ENCODE measurements around the gene BCR. TPM values are rescaled to one million over a fixed set of nuclear protein-coding genes. Genes with fewer than 3 reads are reported as not detected.
A peak's percentile ranks its signal among the peaks of the same experiment; 100 is the strongest.

Gene BCR
- total and polyA plus RNA-seq, 2 of the 13 experiments (the other 11 are each of a cell fraction or from before 2014, with no cell fraction given) = 19.9 to 33.6 TPM

DNA sequence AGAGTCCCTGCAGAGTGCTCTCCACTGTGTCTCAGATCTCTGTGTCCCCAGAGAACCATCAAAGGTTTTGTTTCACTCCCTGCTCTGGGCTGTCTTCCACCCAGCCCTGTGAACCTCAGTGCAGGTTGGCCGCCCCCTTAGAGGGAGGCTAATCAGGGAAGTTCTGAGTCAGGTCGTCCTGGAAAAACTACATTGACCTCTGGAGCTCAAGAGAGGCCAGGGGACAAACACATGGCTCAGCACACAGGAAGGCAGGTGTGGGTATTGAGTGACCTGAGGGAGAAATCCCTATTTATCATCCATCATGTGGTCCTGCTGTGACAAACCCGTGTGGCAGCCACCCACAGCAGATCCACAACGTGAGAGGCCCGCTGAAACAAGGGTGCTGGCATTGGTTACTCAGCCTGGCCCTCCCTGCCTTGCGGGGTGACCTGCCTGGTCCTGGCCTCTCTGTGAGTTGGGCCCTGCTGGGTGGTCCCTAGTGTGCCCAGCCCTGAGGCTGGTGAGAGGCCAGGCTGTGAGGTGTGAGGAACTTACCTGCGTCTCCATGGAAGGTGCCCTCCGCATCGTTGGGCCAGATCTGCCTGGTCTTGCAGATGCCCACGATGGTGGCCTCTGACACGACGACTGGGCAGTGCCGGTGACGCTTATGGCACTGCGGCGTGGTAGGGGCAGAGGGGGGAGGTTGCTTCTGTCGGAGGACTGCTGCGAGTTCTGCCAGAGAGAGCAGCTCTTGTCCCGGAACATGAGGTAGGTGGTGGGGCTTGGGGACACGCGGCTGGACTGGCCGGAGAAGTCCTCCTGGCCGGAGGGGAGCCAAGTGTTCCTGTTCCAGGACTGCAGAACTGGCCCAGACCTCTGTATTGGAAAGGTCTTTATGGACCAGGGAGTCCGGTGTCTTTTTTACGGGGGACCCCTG is 669 bp upstream of the BCR start (continued):
- TF ChIP-seq GLI4 (CRISPR knock-in tag; IDR thresholded peaks at IDR 0.05; ENCODE audit: borderline replicate concordance) (no peak), NR3C1 (CRISPR knock-in tag; IDR thresholded peaks at IDR 0.05) (no peak), ZNF350 (CRISPR knock-in tag; IDR thresholded peaks at IDR 0.05; ENCODE audit: borderline replicate concordance, low read depth) (peak; percentile 45; the same call in 1 of the 2 replicates), ZNF546 (CRISPR knock-in tag; conservative IDR thresholded peaks at IDR 0.05) (0 out of 2 replicates have a peak, but pooled peaks have one; percentile 46), ZNF382 (CRISPR knock-in tag; IDR thresholded peaks at IDR 0.05; ENCODE audit: borderline replicate concordance) (no peak), ZNF253 (CRISPR knock-in tag; IDR thresholded peaks at IDR 0.05; ENCODE audit: borderline replicate concordance) (peak; percentile 53; the same call in 1 of the 2 replicates), NAIF1 (CRISPR knock-in tag; IDR thresholded peaks at IDR 0.05; ENCODE audit: borderline replicate concordance) (peak; percentile 42; the same call in 1 of the 2 replicates), RXRA (CRISPR knock-in tag; IDR thresholded peaks at IDR 0.05) (no peak; the same call in 1 of the 2 replicates), ZBTB25 (CRISPR knock-in tag; IDR thresholded peaks at IDR 0.05) (no peak), ZNF263 (CRISPR knock-in tag; IDR thresholded peaks at IDR 0.05) (peak; percentile 4; the same call in 1 of the 2 replicates), ZHX1 (CRISPR knock-in tag; IDR thresholded peaks at IDR 0.05; ENCODE audit: low read depth) (0 out of 2 replicates have a peak, but pooled peaks have one; percentile 43), ZEB1 (IDR thresholded peaks at IDR 0.05; ENCODE audit: insufficient replicate concordance, low read depth) (no peak), HDAC1 (CRISPR knock-in tag; IDR thresholded peaks at IDR 0.05) (peak; percentile 39), ZNF598 (CRISPR knock-in tag; IDR thresholded peaks at IDR 0.05; ENCODE audit: borderline replicate concordance) (peak; percentile 79; the same call in 1 of the 2 replicates), SETDB1 (CRISPR knock-in tag; IDR thresholded peaks at IDR 0.05; ENCODE audit: borderline replicate concordance) (no peak), PCBP2 (optimal IDR thresholded peaks at IDR 0.05; ENCODE audit: low read depth, low read length, poor library complexity, severe bottlenecking) (no peak), MATR3 (CRISPR knock-in tag; IDR thresholded peaks at IDR 0.05) (no peak), HDAC6 (IDR thresholded peaks at IDR 0.05; ENCODE audit: low read depth, low read length) (no peak), HNRNPUL1 (IDR thresholded peaks at IDR 0.05; ENCODE audit: low read depth, low read length) (no peak), ZFP90 (CRISPR knock-in tag; IDR thresholded peaks at IDR 0.05; ENCODE audit: borderline replicate concordance) (peak; percentile 81; the same call in 1 of the 2 replicates), EP300 (IDR thresholded peaks at IDR 0.05; ENCODE audit: low read depth in 2 of 2, low read length in 2 of 2) (no peak), EP300 (CRISPR knock-in tag; IDR thresholded peaks at IDR 0.05; ENCODE audit: borderline replicate concordance) (no peak)
